Ishikawa (cell line): Measurements from ENCODE around the gene HOXA13.

Experiments
- EGR1 ChIP-seq: IDR thresholded peaks from 2 replicates; pipeline ENCODE4 v1.6.1; 2012
- EP300 ChIP-seq: IDR thresholded peaks from 2 replicates; pipeline ENCODE4 v1.6.1; 2012; ENCODE audit warnings: borderline replicate concordance
- NFIC ChIP-seq: IDR thresholded peaks from 2 replicates; pipeline ENCODE4 v1.6.1; 2012
- TAF1 ChIP-seq: IDR thresholded peaks from 2 replicates; pipeline ENCODE4 v1.6.1; 2012; ENCODE audit warnings: low read depth, mild to moderate bottlenecking
- TCF12 ChIP-seq: IDR thresholded peaks from 2 replicates; pipeline ENCODE4 v1.6.1; 2012; ENCODE audit warnings: low read depth
- USF1 ChIP-seq: IDR thresholded peaks from 2 replicates; pipeline ENCODE4 v1.6.1; 2012
- TF ChIP-seq, protein P1 (sequence below): IDR thresholded peaks from 2 replicates; pipeline ENCODE4 v1.6.1; 2012; ENCODE audit warnings: low read depth, mild to moderate bottlenecking

DNA sequence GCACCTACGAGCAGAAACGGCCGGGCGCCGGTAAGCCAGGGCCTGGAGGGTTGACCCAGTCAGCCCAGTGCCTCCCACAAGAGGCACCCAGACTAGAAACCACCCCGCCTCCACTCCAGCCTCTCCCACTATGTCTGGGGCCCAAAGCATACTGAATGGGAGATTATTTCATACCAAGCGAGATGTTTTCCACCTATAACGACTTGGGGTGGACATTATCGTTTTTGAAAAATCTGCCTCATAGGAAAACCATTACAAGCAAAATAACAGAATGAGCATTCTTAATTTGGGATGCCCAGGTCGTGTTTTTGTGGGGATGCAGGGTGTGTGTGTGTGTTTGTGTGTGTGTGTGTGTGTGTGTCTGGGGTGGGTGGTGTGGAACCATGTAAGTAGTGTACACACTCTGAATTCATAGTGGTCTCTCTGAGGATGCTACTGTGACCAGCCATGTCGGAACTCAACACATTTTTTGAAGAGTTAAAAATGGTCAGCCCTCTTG is 53.9 kb downstream of the HOXA13 start:
- no peak for TF ChIP-seq TAF1
- TF ChIP-seq TCF12, result no peak
- TF ChIP-seq USF1, result no peak
- no peak for TF ChIP-seq EGR1
- TF ChIP-seq, protein P1, sequence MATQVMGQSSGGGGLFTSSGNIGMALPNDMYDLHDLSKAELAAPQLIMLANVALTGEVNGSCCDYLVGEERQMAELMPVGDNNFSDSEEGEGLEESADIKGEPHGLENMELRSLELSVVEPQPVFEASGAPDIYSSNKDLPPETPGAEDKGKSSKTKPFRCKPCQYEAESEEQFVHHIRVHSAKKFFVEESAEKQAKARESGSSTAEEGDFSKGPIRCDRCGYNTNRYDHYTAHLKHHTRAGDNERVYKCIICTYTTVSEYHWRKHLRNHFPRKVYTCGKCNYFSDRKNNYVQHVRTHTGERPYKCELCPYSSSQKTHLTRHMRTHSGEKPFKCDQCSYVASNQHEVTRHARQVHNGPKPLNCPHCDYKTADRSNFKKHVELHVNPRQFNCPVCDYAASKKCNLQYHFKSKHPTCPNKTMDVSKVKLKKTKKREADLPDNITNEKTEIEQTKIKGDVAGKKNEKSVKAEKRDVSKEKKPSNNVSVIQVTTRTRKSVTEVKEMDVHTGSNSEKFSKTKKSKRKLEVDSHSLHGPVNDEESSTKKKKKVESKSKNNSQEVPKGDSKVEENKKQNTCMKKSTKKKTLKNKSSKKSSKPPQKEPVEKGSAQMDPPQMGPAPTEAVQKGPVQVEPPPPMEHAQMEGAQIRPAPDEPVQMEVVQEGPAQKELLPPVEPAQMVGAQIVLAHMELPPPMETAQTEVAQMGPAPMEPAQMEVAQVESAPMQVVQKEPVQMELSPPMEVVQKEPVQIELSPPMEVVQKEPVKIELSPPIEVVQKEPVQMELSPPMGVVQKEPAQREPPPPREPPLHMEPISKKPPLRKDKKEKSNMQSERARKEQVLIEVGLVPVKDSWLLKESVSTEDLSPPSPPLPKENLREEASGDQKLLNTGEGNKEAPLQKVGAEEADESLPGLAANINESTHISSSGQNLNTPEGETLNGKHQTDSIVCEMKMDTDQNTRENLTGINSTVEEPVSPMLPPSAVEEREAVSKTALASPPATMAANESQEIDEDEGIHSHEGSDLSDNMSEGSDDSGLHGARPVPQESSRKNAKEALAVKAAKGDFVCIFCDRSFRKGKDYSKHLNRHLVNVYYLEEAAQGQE, result no peak
- no peak for TF ChIP-seq EP300
- no peak for TF ChIP-seq NFIC
